Endometrial microvascular endothelial cells (primary cell): Measurements from ENCODE around the gene OR8G1. TPM values are rescaled to one million over a fixed set of nuclear protein-coding genes. Genes with fewer than 3 reads are reported as not detected.
"Not testable (repeated sequence)": the region's sequence is repeated elsewhere in the genome, so short reads cannot be mapped to it uniquely, and the experiment has no call there.

Source experiments
- in situ Hi-C: cut with HindIII; loops from 2 replicates; pipeline ENCODE4 v1.10.0; 2017; ENCODE audit warnings: low sequenced_read_pairs, low pct_unique_long_range_greater_than_20kb; ENCODE audit errors: inconsistent ontology term
- total RNA-seq: library from RNA; depleted of rRNA; stranded (reverse); fragments of >200 nt; gene quantifications from one replicate; pipeline ENCODE4 v1.2.3, GENCODE V29; 2015; ENCODE audit errors: inconsistent ontology term

Gene OR8G1
- total RNA-seq, 1 donor from 2014 or later: not detected

GRCh38 chr11:124224618-124225423, 16.1 kb upstream of the OR8G1 start:
- in situ Hi-C loops: not testable (repeated sequence)

DNA sequence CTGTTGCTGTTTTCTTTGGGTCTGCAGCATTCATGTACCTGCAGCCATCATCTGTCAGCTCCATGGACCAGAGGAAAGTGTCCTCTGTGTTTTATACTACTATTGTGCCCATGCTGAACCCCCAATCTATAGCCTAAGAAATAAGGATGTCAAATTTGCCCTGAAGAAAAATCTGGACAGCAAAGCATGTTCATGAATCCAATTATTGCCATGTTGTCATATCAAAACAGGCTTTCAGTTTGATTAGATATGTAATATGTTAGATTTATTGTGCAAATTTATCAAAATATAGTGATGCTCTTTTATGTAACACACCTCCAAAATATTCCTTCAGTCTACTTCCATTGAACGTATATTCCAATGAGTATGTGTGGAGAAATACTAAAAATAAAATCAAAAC, 15.4 kb upstream of the OR8G1 start:
- in situ Hi-C loops: no loop called here

DNA sequence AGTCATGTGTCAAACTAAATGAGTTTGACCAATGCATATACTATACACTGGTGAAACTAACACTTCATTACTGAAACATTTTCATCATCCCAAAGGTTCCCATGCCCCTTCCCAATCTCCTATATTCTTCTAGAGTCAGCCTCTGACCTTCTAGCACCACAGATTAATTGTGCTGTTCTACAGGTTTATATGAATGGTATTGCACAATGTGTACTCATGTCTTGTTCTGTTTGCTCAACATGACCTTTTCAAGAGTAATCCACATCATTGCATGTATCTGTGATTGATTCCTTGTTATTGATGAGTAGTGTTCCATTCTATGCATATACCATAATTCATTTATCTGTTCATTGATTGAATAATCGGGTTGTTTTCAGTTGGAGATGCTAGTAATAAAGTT, 7.5 kb upstream of the OR8G1 start:
- in situ Hi-C loops: no loop called here

- in situ Hi-C loops: no loop called here
These were observed 2.4 kb upstream of the OR8G1 start for GRCh38 chr11:124238512-124238911.

DNA sequence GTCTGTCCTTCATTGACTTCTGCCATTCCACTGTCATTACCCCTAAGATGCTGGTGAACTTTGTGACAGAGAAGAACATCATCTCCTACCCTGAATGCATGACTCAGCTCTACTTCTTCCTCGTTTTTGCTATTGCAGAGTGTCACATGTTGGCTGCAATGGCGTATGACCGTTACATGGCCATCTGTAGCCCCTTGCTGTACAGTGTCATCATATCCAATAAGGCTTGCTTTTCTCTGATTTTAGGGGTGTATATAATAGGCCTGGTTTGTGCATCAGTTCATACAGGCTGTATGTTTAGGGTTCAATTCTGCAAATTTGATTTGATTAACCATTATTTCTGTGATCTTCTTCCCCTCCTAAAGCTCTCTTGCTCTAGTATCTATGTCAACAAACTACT, 9.0 kb downstream of the OR8G1 start:
- in situ Hi-C loops: not testable (repeated sequence)

DNA sequence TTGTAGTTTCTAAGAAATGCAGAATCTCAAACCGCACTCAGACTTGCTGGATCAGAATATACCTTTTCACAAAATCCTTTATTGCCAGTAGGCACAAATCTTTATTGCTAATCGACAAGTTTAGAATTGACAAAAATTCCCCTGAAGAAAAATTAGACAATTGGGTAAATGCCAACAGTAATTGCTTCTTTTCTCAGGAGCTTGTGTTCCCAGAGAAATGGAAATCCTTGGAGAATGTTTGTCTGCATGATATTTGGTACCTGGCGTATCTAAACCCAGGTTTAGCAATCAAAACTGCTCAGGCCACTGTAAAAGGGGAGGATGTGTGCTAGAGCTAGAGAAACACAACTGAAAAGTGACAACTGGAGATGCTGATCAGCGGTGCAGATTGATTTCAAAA, 15.2 kb downstream of the OR8G1 start, which contains the start of gene OR8G5:
Gene OR8G5, plus strand, starts transcription at position 301 of the 400 bp plus-strand sequence. CDS start 8,556 bp downstream, outside the sequence.
- in situ Hi-C loops: no loop called here

- in situ Hi-C loops: not testable (repeated sequence)
These were observed 24.1 kb downstream of the OR8G1 start for GRCh38 chr11:124265041-124265440.

DNA sequence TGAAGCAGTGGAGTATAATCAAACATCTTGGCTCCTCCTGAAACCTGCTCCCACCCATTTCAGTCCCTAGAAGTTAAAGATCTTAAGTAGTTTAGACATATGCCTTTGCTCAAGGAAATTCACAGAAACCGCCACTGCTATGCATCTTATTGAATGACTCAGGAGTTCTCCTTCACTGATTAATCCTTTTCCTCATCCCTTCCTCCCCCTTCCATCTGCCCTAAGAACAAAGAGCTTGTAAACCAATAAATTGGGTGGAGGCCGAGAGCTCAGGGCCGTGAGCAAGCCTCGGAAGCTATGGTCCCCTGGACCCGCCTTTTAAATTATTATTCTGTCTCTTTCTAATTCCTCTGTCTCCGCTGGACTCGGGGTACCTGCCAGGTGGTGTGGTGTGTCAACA, 30.0 kb downstream of the OR8G1 start:
- in situ Hi-C loops: not testable (repeated sequence)

DNA sequence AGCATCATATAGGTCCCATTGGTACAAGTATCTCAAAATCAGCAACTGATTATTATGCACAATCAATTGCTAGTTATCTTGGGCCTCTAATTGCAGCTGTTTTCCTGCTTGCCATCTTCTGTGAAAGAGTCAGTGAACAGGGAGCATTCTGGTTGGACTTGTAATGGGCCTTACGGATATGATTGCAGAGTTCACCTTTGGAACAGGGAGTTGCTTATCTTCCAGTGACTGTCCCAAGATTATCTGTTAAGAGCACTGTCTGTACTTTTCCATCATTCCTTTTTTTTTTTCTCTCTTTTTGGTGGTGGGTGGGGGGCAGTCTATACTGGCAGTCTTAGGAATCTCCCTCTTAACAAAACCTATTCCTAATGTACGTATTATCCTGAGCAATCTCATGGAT, 33.1 kb downstream of the OR8G1 start:
- in situ Hi-C loops: no loop called here

DNA sequence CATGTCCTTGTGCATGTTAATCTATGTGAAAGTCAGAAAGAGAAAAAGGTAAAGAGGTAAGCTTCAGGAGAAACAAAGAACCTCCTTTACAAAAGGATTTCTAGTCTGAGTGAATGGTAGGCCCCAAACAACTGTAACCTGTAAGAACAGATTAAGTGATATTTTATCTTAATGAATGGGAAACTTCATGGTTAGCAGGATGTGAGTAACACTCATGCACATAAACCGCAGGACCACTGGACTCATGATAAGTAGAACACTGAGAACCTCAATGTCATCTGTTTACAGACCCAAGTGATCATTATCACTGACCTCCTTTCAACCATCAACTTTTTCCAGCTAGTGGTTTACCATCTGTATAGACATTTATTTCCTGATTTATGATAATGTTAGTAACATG, 35.2 kb downstream of the OR8G1 start:
- in situ Hi-C loops: no loop called here

DNA sequence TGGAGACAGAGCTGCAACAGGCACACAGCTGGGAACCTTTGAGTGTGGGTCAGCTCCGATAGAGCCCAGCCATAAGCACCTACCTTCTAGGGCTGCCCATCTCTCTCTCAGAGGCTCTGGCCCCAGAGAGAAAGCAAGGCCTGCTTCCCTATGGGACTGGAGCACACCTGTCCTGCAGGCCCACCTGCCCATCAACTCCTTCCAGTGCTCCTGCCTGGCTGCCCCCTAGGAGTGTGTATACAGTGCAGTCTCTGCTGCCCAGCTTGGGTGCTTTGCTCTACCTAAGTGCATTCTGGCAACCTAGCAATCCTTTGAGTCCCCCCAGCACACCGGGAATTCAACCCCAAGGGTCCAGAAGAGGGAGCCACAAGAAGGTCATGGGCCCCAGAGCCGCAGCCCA, 36.3 kb downstream of the OR8G1 start:
- in situ Hi-C loops: no loop called here

- in situ Hi-C loops: no loop called here
These were observed 36.9 kb downstream of the OR8G1 start for GRCh38 chr11:124277804-124278203.

DNA sequence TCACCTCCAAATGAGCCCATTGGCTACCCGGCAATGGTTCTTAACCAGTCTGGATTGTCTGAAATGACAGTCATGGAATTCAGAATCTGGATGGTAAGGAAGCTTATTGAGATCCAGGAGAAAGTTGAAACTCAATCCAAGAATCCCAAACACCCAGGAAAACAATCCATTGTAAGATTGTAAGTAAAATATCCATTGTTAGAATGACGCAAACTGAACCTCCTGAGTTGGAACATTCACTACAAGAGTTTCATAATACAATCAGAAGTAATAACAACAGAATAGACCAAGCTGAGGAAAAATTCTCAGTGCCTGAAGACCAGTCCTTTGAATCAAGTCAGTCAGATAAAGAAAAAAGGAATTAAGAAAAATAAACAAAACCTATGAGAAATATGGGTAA, 37.4 kb downstream of the OR8G1 start:
- in situ Hi-C loops: no loop called here

GRCh38 chr11:124285610-124286344, 44.9 kb downstream of the OR8G1 start:
- in situ Hi-C loops: no loop called here

GRCh38 chr11:124294687-124295086, 53.8 kb downstream of the OR8G1 start:
- in situ Hi-C loops: no loop called here

DNA sequence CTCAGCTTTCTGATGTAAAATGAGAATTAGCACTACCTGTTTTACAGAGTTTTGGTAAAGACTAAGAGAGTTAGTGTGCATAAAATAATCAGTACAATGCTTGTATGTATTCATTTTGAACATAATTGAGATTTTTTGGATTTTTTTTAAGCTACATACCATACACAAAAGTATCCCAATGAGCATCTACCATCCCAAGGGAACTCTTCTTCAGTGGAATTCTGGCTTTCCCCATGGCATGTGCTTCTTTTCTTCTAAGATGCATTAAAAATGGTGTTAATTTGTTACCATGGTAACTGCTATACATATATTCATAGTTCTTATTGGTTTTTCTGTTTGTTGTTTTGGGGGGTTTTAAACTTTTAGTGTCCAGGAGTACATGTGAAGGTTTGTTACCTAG, 55.1 kb downstream of the OR8G1 start:
- in situ Hi-C loops: no loop called here

DNA sequence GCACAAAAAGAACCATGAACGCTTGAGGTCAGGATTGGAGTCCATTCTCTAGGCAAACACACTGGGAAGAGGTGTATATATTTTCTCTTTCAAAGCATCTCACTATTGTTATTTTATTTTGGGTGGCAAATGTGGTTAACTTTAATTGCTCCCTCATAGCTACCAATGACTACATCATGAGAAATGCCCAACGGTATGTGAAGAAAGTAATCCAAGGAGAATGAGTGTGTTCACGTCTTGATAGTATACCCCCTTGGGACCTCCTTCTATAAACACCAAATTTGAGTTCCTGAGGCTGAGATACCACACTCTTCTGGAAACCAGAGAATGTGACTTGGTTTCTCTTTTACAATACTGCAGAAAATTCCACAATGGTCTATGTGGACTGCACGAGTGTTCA, 57.0 kb downstream of the OR8G1 start:
- in situ Hi-C loops: no loop called here

DNA sequence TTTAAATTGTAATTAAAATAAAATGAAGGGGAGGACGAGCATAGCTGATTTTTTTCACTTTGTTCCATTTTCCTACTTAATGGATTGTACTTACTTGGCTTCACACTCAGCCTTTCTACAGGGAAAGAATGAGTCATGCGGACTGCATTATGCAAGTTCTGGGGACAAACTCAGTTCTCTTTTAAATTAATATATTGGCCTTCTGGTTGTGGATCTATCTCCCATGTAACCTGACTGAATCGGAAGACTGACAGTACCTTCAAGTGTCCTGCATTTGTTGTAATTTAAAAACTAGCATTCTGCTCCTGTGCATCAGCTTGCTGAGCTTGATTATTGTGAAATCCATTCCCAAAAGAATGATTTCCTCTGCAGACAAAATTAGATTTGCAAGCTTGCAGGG, 60.7 kb downstream of the OR8G1 start:
- in situ Hi-C loops: no loop called here

DNA sequence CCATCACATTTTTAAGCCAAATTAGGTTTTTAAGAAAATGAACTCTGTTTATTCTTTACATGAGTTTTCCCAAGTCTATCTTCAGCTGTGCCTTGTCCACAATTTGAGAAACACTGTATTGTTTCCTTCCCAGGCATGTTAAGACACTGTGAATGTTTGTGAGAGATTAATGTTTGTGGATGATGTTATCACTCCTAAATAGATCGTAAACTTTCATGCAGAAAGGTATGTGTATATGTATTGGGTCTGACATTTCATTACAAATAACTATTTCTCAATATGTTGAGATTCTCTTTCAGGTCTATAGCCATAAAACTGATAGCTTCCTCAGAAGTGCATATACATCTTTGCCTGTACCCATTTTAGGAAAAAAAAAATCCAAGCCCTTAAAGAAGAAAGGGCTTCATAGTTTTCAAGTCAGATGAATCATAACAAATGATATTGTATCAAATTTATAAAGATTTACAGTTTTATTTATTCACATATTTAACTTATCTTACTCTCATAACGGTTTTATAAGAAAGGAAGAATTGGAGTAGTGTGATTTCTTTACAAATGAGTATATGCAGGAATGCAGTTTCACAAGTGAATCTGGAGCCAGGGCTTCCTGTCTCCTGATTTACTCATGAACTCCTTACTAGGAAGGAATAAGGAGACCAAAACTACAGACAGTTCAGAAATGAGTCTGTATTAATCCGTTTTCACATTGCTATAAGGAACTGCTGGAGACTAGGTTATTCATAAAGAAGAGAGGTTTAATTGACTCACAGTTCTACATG, 61.6 kb downstream of the OR8G1 start:
- in situ Hi-C loops: no loop called here
